Measurements from ENCODE around the gene FLG2.
"Not testable (repeated sequence)": the region's sequence is repeated elsewhere in the genome, so short reads cannot be mapped to it uniquely, and the experiment has no call there.

The FLG2 gene

GRCh38 chr1:152313319-152313801, 46.4 kb downstream of the FLG2 start:
- DNase-seq (ENCODE audit: low read depth in 1 of 2, low spot score in 1 of 2): no peak

GRCh38 chr1:152312169-152312568, 47.6 kb downstream of the FLG2 start:
- DNase-seq (ENCODE audit: low read depth in 1 of 2, low spot score in 1 of 2): not testable (repeated sequence)

- no peak for DNase-seq (ENCODE audit: low read depth in 1 of 2, low spot score in 1 of 2)
These were observed 49.9 kb downstream of the FLG2 start for GRCh38 chr1:152309955-152310354.

GRCh38 chr1:152309320-152309901, 50.4 kb downstream of the FLG2 start:
- DNase-seq (ENCODE audit: low read depth in 1 of 2, low spot score in 1 of 2): not testable (repeated sequence)

- DNase-seq (ENCODE audit: low read depth in 1 of 2, low spot score in 1 of 2): not testable (repeated sequence)
These were observed 51.0 kb downstream of the FLG2 start for GRCh38 chr1:152308758-152309157.

GRCh38 chr1:152307970-152308369, 51.8 kb downstream of the FLG2 start:
- DNase-seq (ENCODE audit: low read depth in 1 of 2, low spot score in 1 of 2): not testable (repeated sequence)

GRCh38 chr1:152306123-152306522, 53.7 kb downstream of the FLG2 start:
- DNase-seq (ENCODE audit: low read depth in 1 of 2, low spot score in 1 of 2): not testable (repeated sequence)

- DNase-seq (ENCODE audit: low read depth in 1 of 2, low spot score in 1 of 2): not testable (repeated sequence)
These were observed 55.0 kb downstream of the FLG2 start for GRCh38 chr1:152304773-152305172.

- not testable (repeated sequence) for DNase-seq (ENCODE audit: low read depth in 1 of 2, low spot score in 1 of 2)
These were observed 56.5 kb downstream of the FLG2 start for GRCh38 chr1:152303139-152303872.
